MM.1S (cell line): ENCODE measurements around the gene TPSAB1.

Source experiments
- CTCF ChIP-seq: fragments of 300-600 bp; sonication (generic); IDR thresholded peaks from 2 replicates; pipeline ENCODE4 v1.5.1; 2016; ENCODE audit warnings: antibody characterized with exemption, low read length, mixed read lengths
- EZH2phosphoT487 ChIP-seq: fragments of 300-600 bp; sonication (generic); IDR thresholded peaks from 2 replicates; pipeline ENCODE4 v1.6.1; 2018; ENCODE audit warnings: antibody characterized with exemption, low read length

- TF ChIP-seq CTCF (no peak), EZH2phosphoT487 (no peak)
Measured at GRCh38 chr16:1222553-1223354, 17.8 kb upstream of the TPSAB1 start.
